ENCODE measurements around the gene SETD1B.
"Not testable (repeated sequence)": the region's sequence is repeated elsewhere in the genome, so short reads cannot be mapped to it uniquely, and the experiment has no call there.

GRCh38 chr12:121869229-121869628 is 65.4 kb downstream of the SETD1B start:
- not testable (repeated sequence) for TF ChIP-seq POLR2AphosphoS5, CTCF (IDR thresholded peaks at IDR 0.05)

Measured in prostate gland (tissue), 2 donors.